ENCODE data around the gene PLEKHD1. TPM values are rescaled to one million over a fixed set of nuclear protein-coding genes. Genes with fewer than 3 reads are reported as not detected.

PLEKHD1 gene
- total and polyA plus RNA-seq, 9 of the 15 experiments (the other 6 are each of a cell fraction or from before 2014, with no cell fraction given), result not detected

DNA sequence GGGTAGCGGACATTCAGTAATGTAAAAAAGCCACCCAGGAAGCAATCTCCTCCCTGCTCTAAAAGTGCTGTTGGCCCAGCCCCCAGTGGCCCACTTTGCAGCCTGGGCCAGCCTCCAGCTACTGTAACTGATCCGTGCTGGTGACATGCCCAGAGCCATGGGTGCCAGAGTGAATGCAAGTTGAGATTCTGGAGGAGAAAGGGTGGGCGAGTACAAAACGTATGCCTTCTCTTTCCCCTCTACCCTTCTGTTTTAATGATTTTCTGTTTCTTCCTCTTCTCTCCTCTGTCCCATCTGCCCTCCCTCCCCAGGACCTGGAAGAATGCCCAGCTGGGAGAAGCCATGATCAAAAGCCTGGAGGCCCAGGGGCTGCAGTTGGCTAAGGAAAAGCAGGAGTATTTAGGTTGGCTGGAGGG, 16.9 kb downstream of the PLEKHD1 start:
- H3K27ac ChIP-seq (ENCODE audit: extremely low read depth, low read depth, low read length), result no peak overlapping the region
- H3K4me3 ChIP-seq, result no peak overlapping the region
- CTCF ChIA-PET (ENCODE audit: low intra/inter-chr PET ratio), result no interaction called here
- POLR2A ChIA-PET, result interaction anchor here (0.7 to 0.9 kb wide), 2 partner anchors 9 to 28 kb away, joined by 3 to 4 read pairs; no protein-coding TSS in a partner anchor
- TF ChIP-seq SLC30A9 (CRISPR knock-in tag; IDR thresholded peaks at IDR 0.05) (no peak), ZNF354B (CRISPR knock-in tag; IDR thresholded peaks at IDR 0.05) (no peak), PML (IDR thresholded peaks at IDR 0.05; ENCODE audit: low read length) (no peak), CHD4 (IDR thresholded peaks at IDR 0.05; ENCODE audit: insufficient read depth, insufficient replicate concordance, low read depth, low read length, poor library complexity, severe bottlenecking) (no peak)
- TF ChIP-seq, protein P1, sequence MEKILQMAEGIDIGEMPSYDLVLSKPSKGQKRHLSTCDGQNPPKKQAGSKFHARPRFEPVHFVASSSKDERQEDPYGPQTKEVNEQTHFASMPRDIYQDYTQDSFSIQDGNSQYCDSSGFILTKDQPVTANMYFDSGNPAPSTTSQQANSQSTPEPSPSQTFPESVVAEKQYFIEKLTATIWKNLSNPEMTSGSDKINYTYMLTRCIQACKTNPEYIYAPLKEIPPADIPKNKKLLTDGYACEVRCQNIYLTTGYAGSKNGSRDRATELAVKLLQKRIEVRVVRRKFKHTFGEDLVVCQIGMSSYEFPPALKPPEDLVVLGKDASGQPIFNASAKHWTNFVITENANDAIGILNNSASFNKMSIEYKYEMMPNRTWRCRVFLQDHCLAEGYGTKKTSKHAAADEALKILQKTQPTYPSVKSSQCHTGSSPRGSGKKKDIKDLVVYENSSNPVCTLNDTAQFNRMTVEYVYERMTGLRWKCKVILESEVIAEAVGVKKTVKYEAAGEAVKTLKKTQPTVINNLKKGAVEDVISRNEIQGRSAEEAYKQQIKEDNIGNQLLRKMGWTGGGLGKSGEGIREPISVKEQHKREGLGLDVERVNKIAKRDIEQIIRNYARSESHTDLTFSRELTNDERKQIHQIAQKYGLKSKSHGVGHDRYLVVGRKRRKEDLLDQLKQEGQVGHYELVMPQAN (IDR thresholded peaks at IDR 0.05; ENCODE audit: borderline replicate concordance), result no peak
- H3K9me1 ChIP-seq (ENCODE audit: control insufficient read depth, insufficient read depth, low read length), result no peaks in the 10 kb centered on the region
- no peaks in the 10 kb centered on the region for H3K36me3 ChIP-seq (ENCODE audit: control insufficient read depth, insufficient read depth, low read length)
- in situ Hi-C loops (cut with MboI) (no loop called here), intact Hi-C loops (cut with micrococcal nuclease) (no loop called here)
- no peaks in the 10 kb centered on the region for H3K4me1 ChIP-seq (replicated peaks in 1 of 2; ENCODE audit: control insufficient read depth in 2 of 2, insufficient read depth in 2 of 2, low read length in 2 of 2)
- WGBS (ENCODE audit: insufficient coverage, low coverage, missing lambda C conversion rate), result 0% methylated on average over 2 of the region's 4 CpGs
- ATAC-seq (no peak), FAIRE-seq (no peak), DNase-seq (ENCODE audit: extremely low read depth in 1 of 4, low spot score in 3 of 4) (no peak)
- H2AFZ ChIP-seq (ENCODE audit: low read depth, low read length), result no peak overlapping the region
- H3K4me2 ChIP-seq (ENCODE audit: insufficient read depth, low read length), result no peak overlapping the region
- H4K20me1 ChIP-seq (replicated peaks; ENCODE audit: control insufficient read depth, insufficient read depth, low read length), result no peaks in the 10 kb centered on the region; the same call in 1 of the 2 replicates
- peaks cover 0 to 26% of the 10 kb centered on the region in 2 experiments; a peak in 2 of 5 replicates for H3K27me3 ChIP-seq (ENCODE audit: control insufficient read depth in 2 of 2, insufficient read depth in 2 of 2, low read length in 2 of 2)
- no peaks in the 10 kb centered on the region for H3K9me3 ChIP-seq (replicated peaks; ENCODE audit: control insufficient read depth, insufficient read depth, low read depth, low read length)
- no TSS peak for BruUV-seq (replicated peaks)
- no peak overlapping the region for H3K9ac ChIP-seq (ENCODE audit: insufficient read depth in 1 of 2, low read depth in 2 of 2, low read length in 2 of 2)
- no peaks in the 10 kb centered on the region for H3K79me2 ChIP-seq (ENCODE audit: control insufficient read depth, insufficient read depth, low read length)

All from K562 (cell line).